K562 (cell line): ENCODE measurements around the gene UFSP1. TPM values are rescaled to one million over a fixed set of nuclear protein-coding genes. Genes with fewer than 3 reads are reported as not detected.

Experiments used
- BRD9 ChIP-seq: fragments of 450-650 bp; IDR thresholded peaks from 2 replicates; pipeline ENCODE4 v1.6.1; 2018; ENCODE audit warnings: low read depth; ENCODE audit not compliant: partially characterized antibody
- ESRRA ChIP-seq: fragments of 450-650 bp; IDR thresholded peaks from 2 replicates; pipeline ENCODE4 v1.6.1; 2014; ENCODE audit warnings: low read depth, mild to moderate bottlenecking, moderate library complexity, borderline replicate concordance
- FOXA1 ChIP-seq: fragments of 450-650 bp; IDR thresholded peaks from 2 replicates; pipeline ENCODE4 v1.6.1; 2016; ENCODE audit warnings: mild to moderate bottlenecking, borderline replicate concordance
- FOXM1 ChIP-seq, 2 experiments: fragments of 450-650 bp in 1 of 2; sonication (generic) in 1 of 2; formaldehyde crosslinking in 1 of 2; IDR thresholded peaks; 2 replicates each; pipeline versions ENCODE4 v1.6.1 to v1.9.0; 2017 to 2022; ENCODE audit warnings: low read depth in 2 of 2, mild to moderate bottlenecking in 2 of 2, missing genetic modification reagents in 1 of 2, moderate library complexity in 1 of 2
- HIVEP1 ChIP-seq: fragments of 250-450 bp; sonication (Bioruptor Pico); IDR thresholded peaks from 2 replicates; pipeline ENCODE4 v1.4.0; 2020; ENCODE audit warnings: mild to moderate bottlenecking
- JUN ChIP-seq, 2 experiments: sonication (generic) in 1 of 2; formaldehyde crosslinking in 1 of 2; IDR thresholded peaks; 2 replicates each; pipeline versions ENCODE4 v1.6.1 to v1.8.0; 2012 to 2022; ENCODE audit warnings: borderline replicate concordance in 2 of 2, mild to moderate bottlenecking in 2 of 2, improper control_type of control experiment in 1 of 2, low read depth in 1 of 2, low read length in 1 of 2, missing genetic modification reagents in 1 of 2
- JUND ChIP-seq, 2 experiments: IDR thresholded peaks; 2 replicates in 1 of 2; 3 replicates in 1 of 2; pipeline ENCODE4 v1.6.1; 2011; ENCODE audit warnings: borderline replicate concordance in 2 of 2, low read depth in 2 of 2, low read length in 2 of 2, improper control_type of control experiment in 1 of 2, missing biosample characterization in 1 of 2, missing genetic modification characterization in 1 of 2, missing genetic modification reagents in 1 of 2
- MNT ChIP-seq, 2 experiments: fragments of 450-650 bp; conservative IDR thresholded peaks; 2 replicates each; pipeline ENCODE4 v1.6.1; 2017; ENCODE audit warnings: mild to moderate bottlenecking in 2 of 2, moderate library complexity in 2 of 2
- NELFE ChIP-seq: IDR thresholded peaks from 2 replicates; pipeline ENCODE4 v1.6.1; 2011; ENCODE audit warnings: mild to moderate bottlenecking; ENCODE audit not compliant: insufficient read depth, insufficient read length
- PRPF4 ChIP-seq: fragments of 200-400 bp; formaldehyde crosslinking; IDR thresholded peaks from one replicate; pipeline ENCODE4 v1.6.1; 2017; ENCODE audit warnings: low read length, low read depth, mild to moderate bottlenecking; ENCODE audit not compliant: insufficient read depth, poor library complexity, severe bottlenecking
- SRSF3 ChIP-seq: fragments of 200-400 bp; formaldehyde crosslinking; IDR thresholded peaks from 2 replicates; pipeline ENCODE4 v1.6.1; 2016; ENCODE audit warnings: mild to moderate bottlenecking, low read length, moderate library complexity; ENCODE audit not compliant: insufficient read depth
- ZBTB2 ChIP-seq: fragments of 450-650 bp; IDR thresholded peaks from 2 replicates; pipeline ENCODE4 v1.6.1; 2016; ENCODE audit warnings: antibody characterized with exemption
- ZBTB43 ChIP-seq: sonication (generic); formaldehyde crosslinking; IDR thresholded peaks from 2 replicates; pipeline ENCODE4 v1.8.0; 2023; ENCODE audit warnings: mild to moderate bottlenecking, missing genetic modification reagents
- ZHX1 ChIP-seq: fragments of 150-350 bp; conservative IDR thresholded peaks from 2 replicates; pipeline ENCODE4 v1.6.1; 2014; ENCODE audit warnings: low read length
- ZKSCAN3 ChIP-seq: fragments of 250-450 bp; sonication (Bioruptor Pico); IDR thresholded peaks from 2 replicates; pipeline ENCODE4 v1.4.0; 2020
- ZNF146 ChIP-seq: IDR thresholded peaks from one replicate; pipeline ENCODE4 v1.6.1; 2018; ENCODE audit warnings: missing compliant biosample characterization; ENCODE audit not compliant: unreplicated experiment
- ZNF224 ChIP-seq: sonication (generic); formaldehyde crosslinking; IDR thresholded peaks from 2 replicates; pipeline ENCODE4 v1.8.0; 2022; ENCODE audit warnings: mild to moderate bottlenecking, missing genetic modification reagents
- ZNF24 ChIP-seq: fragments of 450-650 bp; IDR thresholded peaks from 2 replicates; pipeline ENCODE4 v1.6.1; 2016
- polyA plus RNA-seq, 8 experiments: library from polyadenylated mRNA; depleted of rRNA in 4 of 8; stranded (reverse) in 5 of 8; unstranded in 3 of 8; fragments of >200 nt; fragmentation: Nextera tagmentation in 2 of 8; fragmentation: Illumina TruSeq in 1 of 8; extraction: Ambion mirVana in 2 of 8; extraction: Trizol in 1 of 8; gene quantifications; 2 replicates each; pipeline versions ENCODE4 v1.2.1 to v1.2.3, GENCODE V29; 2011 to 2014; ENCODE audit warnings: inconsistent platforms in 1 of 8, missing spikeins in 1 of 8
- total RNA-seq, 7 experiments: library from RNA; depleted of rRNA in 6 of 7; stranded (reverse); fragments of >200 nt in 6 of 7; fragmentation: Illumina TruSeq in 2 of 7; extraction: Trizol in 2 of 7; gene quantifications; 2 replicates each; pipeline versions ENCODE4 v1.2.1 to v1.2.3, GENCODE V29; 2011 to 2021; ENCODE audit warnings: low replicate concordance in 1 of 7

UFSP1 gene
- total and polyA plus RNA-seq, 9 of the 15 experiments (the other 6 are each of a cell fraction or from before 2014, with no cell fraction given) = 0.50 to 18.8 (median 2.1) TPM

- no peak for TF ChIP-seq BRD9
- no peak for TF ChIP-seq NELFE
- TF ChIP-seq HIVEP1 (CRISPR knock-in tag) = 0 out of 2 replicates have a peak, but pooled peaks have one; percentile 20
- no peak for TF ChIP-seq ZHX1
- TF ChIP-seq JUND (IDR thresholded peaks at IDR 0.05; ENCODE audit: borderline replicate concordance, low read depth, low read length) = 0 out of 2 replicates have a peak, but pooled peaks have one; percentile 4
- no peak for TF ChIP-seq JUND (tag; IDR thresholded peaks at IDR 0.05; ENCODE audit: borderline replicate concordance, low read depth, low read length)
- TF ChIP-seq ESRRA = peak; percentile 72; the same call in 1 of the 2 replicates
- TF ChIP-seq ZKSCAN3 (CRISPR knock-in tag) = no peak
- peak; percentile 88; the same call in 1 of the 2 replicates for TF ChIP-seq SRSF3
- no peak for TF ChIP-seq ZBTB2
- TF ChIP-seq JUN (IDR thresholded peaks at IDR 0.05; ENCODE audit: borderline replicate concordance, low read depth, low read length) = peak; percentile 24; the same call in 1 of the 2 replicates
- TF ChIP-seq JUN (CRISPR knock-in tag; IDR thresholded peaks at IDR 0.05; ENCODE audit: borderline replicate concordance) = 0 out of 2 replicates have a peak, but pooled peaks have one; percentile 32
- 0 out of 2 replicates have a peak, but pooled peaks have one; percentile 44 for TF ChIP-seq ZNF224 (CRISPR knock-in tag)
- TF ChIP-seq FOXA1 = no peak
- 0 out of 2 replicates have a peak, but pooled peaks have one; percentile 32 for TF ChIP-seq ZBTB43 (CRISPR knock-in tag)
- peak; percentile 38 for TF ChIP-seq PRPF4
- TF ChIP-seq ZNF24 = no peak
- TF ChIP-seq FOXM1 (IDR thresholded peaks at IDR 0.05; ENCODE audit: low read depth) = no peak
- peak; percentile 95 for TF ChIP-seq FOXM1 (CRISPR knock-in tag; IDR thresholded peaks at IDR 0.05; ENCODE audit: low read depth)
- peak; percentile 13 for TF ChIP-seq ZNF146 (CRISPR knock-in tag)
- peak; percentile 91 to 98 for TF ChIP-seq MNT (conservative IDR thresholded peaks at IDR 0.05)
Observed at GRCh38 chr7:100888988-100889750, at the start of gene UFSP1 (continued).
